Activated CD4-positive, alpha-beta T cell treated with anti-CD3 and anti-CD28 coated beads for 36 hours (primary cell): Measurements from ENCODE around the gene SLAMF8. TPM values are rescaled to one million over a fixed set of nuclear protein-coding genes. Genes with fewer than 3 reads are reported as not detected.

Source experiments
- ATAC-seq: fragments of 200-7000 bp; cut with Tn5 transposase; one replicate; pipeline ENCODE4 v1.10.0; 2021; ENCODE audit warnings: mild to moderate bottlenecking, moderate library complexity
- CTCF ChIA-PET: fragments of 350-600 bp; sonication (Branson Sonifier 250); formaldehyde crosslinking; loops from one replicate; lab custom pipeline; 2021; ENCODE audit warnings: antibody characterized with exemption; lab: Charles Lee
- POLR2A ChIA-PET: fragments of 350-600 bp; sonication (Branson Sonifier 250); formaldehyde crosslinking; loops from one replicate; lab custom pipeline; 2021; ENCODE audit warnings: antibody characterized with exemption, inconsistent platforms; lab: Charles Lee
- DNase-seq: peaks from one replicate; pipeline ENCODE4 v3.0.0-alpha.2; 2020
- H3K27ac Mint-ChIP-seq: one replicate; pipeline ENCODE4 v1.8.0; 2021; ENCODE audit warnings: mixed read lengths
- H3K27me3 Mint-ChIP-seq: one replicate; pipeline ENCODE4 v1.8.0; 2021; ENCODE audit warnings: mixed read lengths
- H3K36me3 Mint-ChIP-seq: one replicate; pipeline ENCODE4 v1.8.0; 2021; ENCODE audit warnings: low read depth, mixed read lengths
- H3K4me1 Mint-ChIP-seq: one replicate; pipeline ENCODE4 v1.8.0; 2021; ENCODE audit warnings: mixed read lengths
- H3K4me3 Mint-ChIP-seq: one replicate; pipeline ENCODE4 v1.8.0; 2021; ENCODE audit warnings: mild to moderate bottlenecking, moderate library complexity, mixed read lengths
- H3K9me3 Mint-ChIP-seq: one replicate; pipeline ENCODE4 v1.8.0; 2021; ENCODE audit warnings: low read depth, mixed read lengths
- intact Hi-C, 2 experiments: fragments of 100-400 bp; cut with DNase I in 1 of 2; cut with micrococcal nuclease in 1 of 2; formaldehyde crosslinking; loops; one replicate each; pipeline versions ENCODE4 v1.14.2 to v1.15.1; 2022 to 2024; cut with DNase I, micrococcal nuclease
- total RNA-seq, 2 experiments: library from RNA; stranded (reverse); gene quantifications; one replicate each; pipeline ENCODE4 v1.2.3, GENCODE V29; 2021

Gene SLAMF8
- total RNA-seq, 2 experiments from 2014 or later: 0.39 to 0.70 TPM

DNA sequence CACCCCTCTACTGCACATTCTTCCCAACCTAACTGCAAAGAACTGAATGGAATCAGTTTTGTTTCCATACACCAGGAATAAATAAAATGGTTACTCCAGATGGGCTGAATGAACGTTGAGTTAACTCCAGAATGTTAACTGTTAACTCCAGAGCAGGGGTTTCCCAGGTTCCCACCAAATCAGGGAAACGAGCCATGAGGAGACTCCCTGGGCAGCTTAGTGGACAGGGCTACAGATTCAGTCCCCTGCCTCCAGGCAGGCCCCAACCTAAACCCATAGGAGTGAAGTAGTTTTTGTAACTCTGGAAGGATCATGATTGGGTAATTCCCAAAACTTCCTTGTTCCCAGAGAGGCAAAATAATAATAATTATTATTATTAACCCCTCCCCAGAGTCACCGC is 21.7 kb downstream of the SLAMF8 start:
- H3K36me3 Mint-ChIP-seq: no peaks in the 10 kb centered on the region
- CTCF ChIA-PET: no interaction called here

DNA sequence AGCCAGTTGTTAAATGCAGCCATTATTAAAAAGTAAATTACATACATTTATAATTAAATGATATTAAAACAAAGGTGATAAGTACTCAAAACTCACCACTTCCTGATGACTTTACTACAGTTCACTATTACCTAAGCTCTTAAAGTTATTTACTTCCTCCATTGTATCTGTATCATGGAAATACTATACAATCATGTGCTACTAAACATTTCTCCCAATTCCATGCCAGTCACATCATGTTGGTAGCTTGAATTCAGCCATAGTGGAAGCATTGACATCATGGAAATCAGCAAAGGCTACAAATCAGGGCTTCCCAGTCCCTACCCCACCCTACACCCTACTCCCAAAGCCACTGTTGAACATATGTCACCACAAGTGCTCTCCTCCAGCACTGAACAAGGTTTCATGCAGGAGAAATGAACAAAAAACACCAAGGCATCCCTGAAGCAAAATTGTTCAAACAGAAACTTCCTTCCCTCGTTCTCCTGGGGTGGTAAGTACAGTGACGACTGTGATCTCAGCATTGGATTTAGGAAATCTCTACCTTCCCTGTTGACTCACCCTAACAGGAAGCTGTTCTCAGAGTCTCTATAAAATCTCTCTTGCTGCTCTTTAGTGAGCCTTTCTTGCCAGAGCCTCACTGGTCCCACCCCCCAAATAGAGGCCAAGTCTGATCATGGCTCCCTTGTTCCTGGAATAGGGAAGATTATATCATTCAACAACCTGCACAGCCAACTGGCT is 23.1 kb downstream of the SLAMF8 start:
- intact Hi-C loops: loop anchor here in 1 of 2 experiments (5.0 kb wide), 1 partner anchor 248 kb away; the partner anchor contains the start of gene IGSF8
- ChIA-PET POLR2A (no interaction called here), CTCF (interaction anchor here (0.9 to 1.7 kb wide), 2 partner anchors 50 to 74 kb away, joined by 3 to 4 read pairs; no protein-coding TSS in a partner anchor)
- Mint-ChIP-seq H3K9me3 (no peaks in the 10 kb centered on the region), H3K27me3 (no peaks in the 10 kb centered on the region), H3K4me1 (peaks cover 6% of the 10 kb centered on the region), H3K4me3 (no peak overlapping the region), H3K36me3 (no peaks in the 10 kb centered on the region), H3K27ac (no peak overlapping the region)
- ATAC-seq: no peak
- DNase-seq: no peak

More for the DNA sequence above, 21.7 kb downstream of the SLAMF8 start:
- intact Hi-C loops: no loop called here
- H3K27me3 Mint-ChIP-seq: no peaks in the 10 kb centered on the region
- no peaks in the 10 kb centered on the region for H3K4me1 Mint-ChIP-seq
- ATAC-seq (no peak), DNase-seq (no peak)
- no peaks in the 10 kb centered on the region for H3K9me3 Mint-ChIP-seq
- H3K27ac Mint-ChIP-seq: no peak overlapping the region
- H3K4me3 Mint-ChIP-seq: no peak overlapping the region
- POLR2A ChIA-PET: no interaction called here

GRCh38 chr1:159851407-159851806 is 24.7 kb downstream of the SLAMF8 start:
- POLR2A ChIA-PET: interaction anchor here (1.0 kb wide), 1 partner anchor 43 kb away, joined by 3 read pairs; no protein-coding TSS in a partner anchor
- Mint-ChIP-seq H3K4me1 (peaks cover 10% of the 10 kb centered on the region), H3K27ac (no peak overlapping the region), H3K4me3 (no peak overlapping the region), H3K9me3 (no peaks in the 10 kb centered on the region), H3K36me3 (no peaks in the 10 kb centered on the region), H3K27me3 (no peaks in the 10 kb centered on the region)
- ATAC-seq (no peak), DNase-seq (no peak)
- intact Hi-C loops: loop anchor here in 1 of 2 experiments (5.0 kb wide), 1 partner anchor 246 kb away; the partner anchor contains the start of gene IGSF8
- CTCF ChIA-PET: interaction anchor here (1.0 to 1.4 kb wide), 4 partner anchors 8 to 39 kb away, joined by 3 read pairs; partner anchors contain the start of gene SLAMF8

DNA sequence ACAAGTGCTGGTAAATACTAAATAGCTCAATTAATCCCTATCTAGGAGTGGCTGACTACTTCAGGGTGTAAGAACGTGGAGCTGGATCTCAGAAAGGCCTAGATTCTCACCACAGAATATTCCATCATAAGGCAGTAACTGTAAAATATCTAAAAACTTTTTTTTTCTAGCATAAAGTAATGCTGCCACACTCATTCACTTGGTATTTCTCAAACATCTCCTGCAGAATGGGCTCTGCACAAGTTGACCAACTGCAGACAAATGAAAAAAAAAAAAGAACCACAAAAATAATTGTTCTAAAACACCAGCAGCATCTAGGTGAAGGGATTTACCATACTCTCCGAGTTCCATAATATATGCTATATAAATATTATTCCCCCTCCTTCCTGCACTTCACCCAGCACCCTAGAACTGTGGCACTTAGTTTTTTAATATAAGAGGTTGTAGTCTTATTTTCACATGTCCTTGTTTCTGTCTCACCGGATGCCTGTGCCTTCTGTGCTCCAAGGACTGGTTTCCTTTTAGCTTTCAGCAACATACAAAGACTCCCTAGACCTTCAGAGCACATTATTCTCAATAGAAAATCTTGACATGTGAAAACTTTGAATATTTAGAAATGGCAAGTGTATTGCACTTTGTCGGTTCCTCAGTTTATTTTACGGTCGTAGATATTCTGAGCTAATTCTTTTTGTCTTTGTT is 26.9 kb downstream of the SLAMF8 start:
- Mint-ChIP-seq H3K4me3 (peak overlapping the region; percentile 75), H3K9me3 (no peaks in the 10 kb centered on the region), H3K4me1 (peaks cover 10% of the 10 kb centered on the region), H3K36me3 (no peaks in the 10 kb centered on the region), H3K27me3 (no peaks in the 10 kb centered on the region), H3K27ac (peak overlapping the region; percentile 56)
- CTCF ChIA-PET: interaction anchor here (0.7 to 2.6 kb wide), 13 partner anchors 10 to 153 kb away, joined by 3 to 17 read pairs (median 3); partner anchors contain the start of gene DUSP23
- ATAC-seq: no peak
- no peak for DNase-seq
- POLR2A ChIA-PET: interaction anchor here (0.6 to 0.7 kb wide), 2 partner anchors 39 to 59 kb away, joined by 3 to 4 read pairs; no protein-coding TSS in a partner anchor
- intact Hi-C loops: loop anchor here in 1 of 2 experiments (1.0 to 5.0 kb wide), 5 partner anchors 27 to 244 kb away; partner anchors contain the start of genes DUSP23, IGSF8, SLAMF8 and TAGLN2

DNA sequence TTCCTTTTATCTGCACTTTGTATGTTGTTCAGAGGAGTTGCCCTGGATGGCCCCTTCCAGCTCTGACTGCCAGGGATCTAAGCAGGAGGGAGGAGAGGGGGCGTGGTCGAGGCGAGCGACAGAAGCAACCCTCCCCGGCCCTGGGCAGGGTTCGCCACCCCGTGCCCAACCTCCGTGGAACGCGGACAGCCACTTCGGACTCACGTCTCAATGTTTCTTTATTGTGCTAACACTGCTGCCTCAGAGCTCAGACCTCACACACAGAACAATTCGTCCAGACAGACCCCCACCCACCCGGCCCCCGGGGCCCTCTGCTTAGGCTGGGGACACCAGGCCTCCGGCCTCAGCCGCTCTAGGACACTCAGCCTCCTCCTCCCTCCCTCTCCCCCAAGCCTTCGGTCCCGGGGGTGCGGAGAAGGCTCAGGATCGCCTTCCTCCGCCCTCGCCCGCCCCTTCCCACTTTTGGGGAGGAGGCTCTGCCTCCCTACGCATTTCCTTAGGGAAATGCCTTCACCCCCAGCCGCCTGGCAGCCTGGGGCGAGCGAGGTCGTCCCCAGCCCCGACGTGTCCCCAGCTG is 27.5 kb downstream of the SLAMF8 start:
- CTCF ChIA-PET: interaction anchor here (0.8 to 2.6 kb wide), 8 partner anchors 11 to 153 kb away, joined by 3 to 17 read pairs (median 4); no protein-coding TSS in a partner anchor
- Mint-ChIP-seq H3K36me3 (no peaks in the 10 kb centered on the region), H3K4me1 (peaks cover 10% of the 10 kb centered on the region), H3K4me3 (peak overlapping the region; percentile 75), H3K27ac (peak overlapping the region; percentile 56), H3K9me3 (no peaks in the 10 kb centered on the region), H3K27me3 (no peaks in the 10 kb centered on the region)
- POLR2A ChIA-PET: interaction anchor here (0.6 kb wide), 1 partner anchor 58 kb away, joined by 3 read pairs; no protein-coding TSS in a partner anchor
- DNase-seq (peak; percentile 46), ATAC-seq (peak; percentile 20)
- intact Hi-C loops: loop anchor here in 1 of 2 experiments (1.0 to 5.0 kb wide), 5 partner anchors 28 to 243 kb away; partner anchors contain the start of genes DUSP23, IGSF8, SLAMF8 and TAGLN2

DNA sequence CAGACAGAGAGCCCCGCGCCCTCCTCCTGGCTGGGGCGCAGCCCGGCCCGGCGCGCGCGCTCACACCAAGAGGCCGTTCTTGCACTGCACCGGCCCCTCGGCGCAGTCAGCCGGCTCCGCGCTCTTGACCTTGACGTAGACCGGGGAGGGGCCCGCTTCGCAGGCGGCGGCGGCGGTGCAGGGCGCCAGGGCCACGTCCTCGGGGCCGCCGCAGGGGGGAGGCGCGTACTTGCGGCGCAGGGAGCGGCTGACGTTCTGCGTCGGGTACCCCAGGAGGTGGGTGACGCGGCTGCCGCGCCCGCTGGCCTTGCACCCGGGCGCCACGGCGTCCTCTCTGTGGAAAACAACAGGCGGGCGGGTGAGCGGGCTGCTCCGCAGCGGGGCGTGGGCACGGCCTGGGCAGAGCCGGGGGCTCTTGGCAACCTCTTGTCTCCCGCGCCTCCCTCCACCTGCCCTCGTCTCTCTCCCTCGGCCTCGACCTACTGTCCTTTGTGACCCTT is 28.1 kb downstream of the SLAMF8 start:
- Mint-ChIP-seq H3K36me3 (no peaks in the 10 kb centered on the region), H3K9me3 (no peaks in the 10 kb centered on the region), H3K27ac (peak overlapping the region; percentile 58), H3K4me3 (peak overlapping the region; percentile 75), H3K27me3 (no peaks in the 10 kb centered on the region), H3K4me1 (peaks cover 10% of the 10 kb centered on the region)
- ATAC-seq (peak; percentile 96), DNase-seq (peak; percentile 87)
- POLR2A ChIA-PET: no interaction called here
- CTCF ChIA-PET: interaction anchor here (0.6 to 1.5 kb wide), 6 partner anchors 11 to 56 kb away, joined by 3 to 4 read pairs (median 3); no protein-coding TSS in a partner anchor
- intact Hi-C loops: loop anchor here in 1 of 2 experiments (1.0 to 5.0 kb wide), 6 partner anchors 28 to 243 kb away; partner anchors contain the start of genes DUSP23, IGSF8, SLAMF8 and TAGLN2

DNA sequence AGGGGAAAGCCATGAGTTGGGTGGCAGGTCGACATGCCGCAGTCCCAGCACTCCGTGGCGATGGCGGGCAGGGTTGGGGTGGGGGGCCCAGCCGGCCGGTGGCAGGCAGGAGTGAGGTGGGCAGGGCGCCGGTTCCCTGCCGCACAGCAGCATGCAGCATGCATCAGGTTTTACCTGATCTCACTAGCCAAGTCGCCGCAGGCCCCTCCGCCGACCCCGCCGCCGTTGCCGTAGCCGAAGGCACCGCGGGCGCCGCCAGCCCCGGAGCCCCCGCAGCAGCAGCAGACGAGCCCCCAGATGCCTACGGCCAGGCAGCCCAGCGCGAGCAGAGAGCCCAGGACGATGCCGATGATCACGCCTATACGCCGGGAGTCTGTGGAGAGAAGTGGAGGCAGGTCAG is 29.0 kb downstream of the SLAMF8 start:
- H3K4me1 Mint-ChIP-seq: peaks cover 10% of the 10 kb centered on the region
- ATAC-seq (no peak), DNase-seq (no peak)
- no peaks in the 10 kb centered on the region for H3K27me3 Mint-ChIP-seq
- H3K9me3 Mint-ChIP-seq: no peaks in the 10 kb centered on the region
- H3K36me3 Mint-ChIP-seq: no peaks in the 10 kb centered on the region
- no peak overlapping the region for H3K27ac Mint-ChIP-seq
- H3K4me3 Mint-ChIP-seq: peak overlapping the region; percentile 75
- ChIA-PET CTCF (no interaction called here), POLR2A (no interaction called here)
- intact Hi-C loops: loop anchor here in 1 of 2 experiments (2.0 to 5.0 kb wide), 2 partner anchors 48 to 69 kb away; partner anchors contain the start of gene TAGLN2

GRCh38 chr1:159856576-159856975 is 29.9 kb downstream of the SLAMF8 start:
- intact Hi-C loops: loop anchor here in 1 of 2 experiments (5.0 kb wide), 1 partner anchor 49 kb away; no protein-coding TSS in a partner anchor
- H3K27ac Mint-ChIP-seq: no peak overlapping the region
- no peaks in the 10 kb centered on the region for H3K36me3 Mint-ChIP-seq
- ATAC-seq: no peak
- ChIA-PET POLR2A (interaction anchor here (0.5 kb wide), 1 partner anchor 1652 kb away, joined by 7 read pairs; no protein-coding TSS in a partner anchor), CTCF (interaction anchor here (0.6 to 2.9 kb wide), 5 partner anchors 33 to 59 kb away, joined by 3 to 9 read pairs (median 4); no protein-coding TSS in a partner anchor)
- H3K9me3 Mint-ChIP-seq: no peaks in the 10 kb centered on the region
- no peaks in the 10 kb centered on the region for H3K27me3 Mint-ChIP-seq
- H3K4me3 Mint-ChIP-seq: no peak overlapping the region
- peaks cover 10% of the 10 kb centered on the region for H3K4me1 Mint-ChIP-seq
- no peak for DNase-seq

DNA sequence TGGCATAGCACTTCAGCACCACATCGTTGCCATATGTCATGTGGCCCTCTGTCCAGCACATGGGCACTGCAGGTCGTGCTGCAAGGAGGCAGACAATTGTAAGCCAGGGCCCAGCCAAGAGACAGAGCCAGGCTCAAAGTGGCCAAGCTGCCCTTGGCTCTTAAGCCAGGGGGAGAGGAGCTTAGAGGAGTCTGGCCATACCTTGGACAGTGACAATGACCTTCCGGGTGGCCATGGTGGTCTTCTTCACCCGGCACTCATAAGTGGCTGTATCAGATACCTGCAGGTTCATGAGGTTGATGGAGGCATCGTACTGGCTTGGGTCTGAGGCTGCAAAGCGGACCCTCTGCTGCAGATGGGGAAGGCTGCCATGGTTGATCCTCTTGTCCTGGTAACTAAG is 31.2 kb downstream of the SLAMF8 start:
- no peak overlapping the region for H3K4me3 Mint-ChIP-seq
- ChIA-PET POLR2A (no interaction called here), CTCF (interaction anchor here (0.6 to 2.9 kb wide), 3 partner anchors 33 to 58 kb away, joined by 3 to 9 read pairs (median 3); no protein-coding TSS in a partner anchor)
- intact Hi-C loops: loop anchor here in 1 of 2 experiments (5.0 kb wide), 1 partner anchor 51 kb away; no protein-coding TSS in a partner anchor
- peaks cover 10% of the 10 kb centered on the region for H3K4me1 Mint-ChIP-seq
- H3K27ac Mint-ChIP-seq: no peak overlapping the region
- H3K9me3 Mint-ChIP-seq: no peaks in the 10 kb centered on the region
- no peaks in the 10 kb centered on the region for H3K27me3 Mint-ChIP-seq
- DNase-seq (no peak), ATAC-seq (no peak)
- H3K36me3 Mint-ChIP-seq: no peaks in the 10 kb centered on the region

DNA sequence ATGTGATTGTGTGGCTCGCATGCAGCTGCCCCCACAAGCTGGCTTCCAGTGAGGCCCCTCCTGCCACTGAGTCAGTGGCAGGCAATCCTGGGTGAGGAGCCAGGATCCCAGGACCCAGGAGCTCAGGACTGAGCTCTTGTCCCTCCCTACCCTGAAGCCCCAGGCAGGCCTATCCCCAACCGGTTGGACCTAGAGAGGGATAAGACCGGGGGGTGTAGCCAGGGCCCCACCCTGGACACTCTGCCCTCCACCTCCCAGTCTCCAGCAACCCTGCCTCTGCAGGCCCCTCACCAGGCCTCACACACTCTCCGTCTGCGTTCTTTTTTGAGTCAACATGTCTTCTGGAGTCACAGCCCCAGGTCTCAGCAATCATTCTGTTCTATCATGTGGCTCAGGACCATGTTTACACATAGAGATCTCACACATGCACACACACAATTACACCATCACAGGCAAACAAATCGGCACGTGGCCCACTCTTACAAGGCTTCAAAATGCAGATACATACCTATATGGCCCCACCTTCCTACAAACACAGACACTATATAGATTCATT is 33.2 kb downstream of the SLAMF8 start:
- ChIA-PET POLR2A (interaction anchor here (0.6 kb wide), 1 partner anchor 177 kb away, joined by 3 read pairs; no protein-coding TSS in a partner anchor), CTCF (no interaction called here)
- DNase-seq (no peak), ATAC-seq (no peak)
- H3K9me3 Mint-ChIP-seq: no peaks in the 10 kb centered on the region
- no peaks in the 10 kb centered on the region for H3K27me3 Mint-ChIP-seq
- intact Hi-C loops: loop anchor here in 1 of 2 experiments (5.0 kb wide), 1 partner anchor 53 kb away; no protein-coding TSS in a partner anchor
- no peak overlapping the region for H3K27ac Mint-ChIP-seq
- no peaks in the 10 kb centered on the region for H3K36me3 Mint-ChIP-seq
- no peak overlapping the region for H3K4me3 Mint-ChIP-seq
- peaks cover 5% of the 10 kb centered on the region for H3K4me1 Mint-ChIP-seq
